CD4-positive, CD25-positive, alpha-beta regulatory T cell (primary cell): ENCODE measurements around the gene MYO3B. TPM values are rescaled to one million over a fixed set of nuclear protein-coding genes. Genes with fewer than 3 reads are reported as not detected.

Source experiments
- ATAC-seq, 2 donors: fragments of 150-1000 bp; cut with Tn5 transposase; one replicate each; pipeline ENCODE4 v1.10.0; 2021; ENCODE audit warnings: low read depth in 2 of 2, moderate number of reproducible peaks in 2 of 2, moderate library complexity in 1 of 2
- DNase-seq, 3 donors: peaks; one replicate each; pipeline versions ENCODE4 v3.0.0 to v3.0.0-alpha.2; 2012 to 2022; ENCODE audit warnings: mixed read lengths in 1 of 3
- H3K27ac ChIP-seq: one replicate; pipeline ENCODE4 v1.7.0; 2013; ENCODE audit warnings: mild to moderate bottlenecking, low read length; ENCODE audit not compliant: insufficient read depth, poor library complexity, severe bottlenecking
- H3K27me3 ChIP-seq: one replicate; pipeline ENCODE4 v1.7.0; 2013; ENCODE audit warnings: low read length; ENCODE audit not compliant: control insufficient read depth, insufficient read depth
- H3K36me3 ChIP-seq: one replicate; pipeline ENCODE4 v1.7.0; 2013; ENCODE audit warnings: mild to moderate bottlenecking, low read length, moderate library complexity; ENCODE audit not compliant: control insufficient read depth, insufficient read depth
- H3K4me1 ChIP-seq: 2 replicates; pipeline ENCODE4 v1.7.0; 2013; ENCODE audit warnings: mild to moderate bottlenecking, low read length; ENCODE audit not compliant: insufficient read depth, control insufficient read depth, poor library complexity, severe bottlenecking
- H3K4me3 ChIP-seq: one replicate; pipeline ENCODE4 v1.7.0; 2013; ENCODE audit warnings: low read depth, mild to moderate bottlenecking, low read length, moderate library complexity
- H3K9me3 ChIP-seq, 2 experiments: 1 replicate in 1 of 2; 2 replicates in 1 of 2; pipeline ENCODE4 v1.7.0; 2013; ENCODE audit warnings: low read length in 2 of 2, mild to moderate bottlenecking in 1 of 2, moderate library complexity in 1 of 2; ENCODE audit not compliant: control insufficient read depth in 2 of 2
- H3K27ac Mint-ChIP-seq, 3 donors: one replicate each; pipeline ENCODE4 v1.8.0; 2020 to 2022; ENCODE audit warnings: mild to moderate bottlenecking in 3 of 3, mixed read lengths in 3 of 3, moderate library complexity in 2 of 3
- H3K27me3 Mint-ChIP-seq: one replicate; pipeline ENCODE4 v1.8.0; 2022; ENCODE audit warnings: mild to moderate bottlenecking, mixed read lengths
- H3K36me3 Mint-ChIP-seq: one replicate; pipeline ENCODE4 v1.8.0; 2020; ENCODE audit warnings: mixed read lengths
- H3K4me1 Mint-ChIP-seq, 4 donors: one replicate each; pipeline ENCODE4 v1.8.0; 2020 to 2022; ENCODE audit warnings: mixed read lengths in 4 of 4, mild to moderate bottlenecking in 1 of 4
- H3K4me3 Mint-ChIP-seq, 4 donors: one replicate each; pipeline ENCODE4 v1.8.0; 2020 to 2022; ENCODE audit warnings: mild to moderate bottlenecking in 4 of 4, mixed read lengths in 4 of 4, moderate library complexity in 3 of 4
- H3K9me3 Mint-ChIP-seq, 7 donors: one replicate each; pipeline ENCODE4 v1.8.0; 2020 to 2022; ENCODE audit warnings: mixed read lengths in 7 of 7, mild to moderate bottlenecking in 3 of 7, moderate library complexity in 2 of 7
- polyA plus RNA-seq, 4 donors: library from polyadenylated mRNA; unstranded; fragments of 300-500 nt; fragmentation: Illumina TruSeq; gene quantifications; one replicate each; pipeline ENCODE4 v1.2.3, GENCODE V29; 2021
- total RNA-seq: library from RNA; stranded (reverse); gene quantifications from one replicate; pipeline ENCODE4 v1.2.3, GENCODE V29; 2022

The MYO3B gene
- total and polyA plus RNA-seq, 5 donors from 2014 or later: not detected

DNA sequence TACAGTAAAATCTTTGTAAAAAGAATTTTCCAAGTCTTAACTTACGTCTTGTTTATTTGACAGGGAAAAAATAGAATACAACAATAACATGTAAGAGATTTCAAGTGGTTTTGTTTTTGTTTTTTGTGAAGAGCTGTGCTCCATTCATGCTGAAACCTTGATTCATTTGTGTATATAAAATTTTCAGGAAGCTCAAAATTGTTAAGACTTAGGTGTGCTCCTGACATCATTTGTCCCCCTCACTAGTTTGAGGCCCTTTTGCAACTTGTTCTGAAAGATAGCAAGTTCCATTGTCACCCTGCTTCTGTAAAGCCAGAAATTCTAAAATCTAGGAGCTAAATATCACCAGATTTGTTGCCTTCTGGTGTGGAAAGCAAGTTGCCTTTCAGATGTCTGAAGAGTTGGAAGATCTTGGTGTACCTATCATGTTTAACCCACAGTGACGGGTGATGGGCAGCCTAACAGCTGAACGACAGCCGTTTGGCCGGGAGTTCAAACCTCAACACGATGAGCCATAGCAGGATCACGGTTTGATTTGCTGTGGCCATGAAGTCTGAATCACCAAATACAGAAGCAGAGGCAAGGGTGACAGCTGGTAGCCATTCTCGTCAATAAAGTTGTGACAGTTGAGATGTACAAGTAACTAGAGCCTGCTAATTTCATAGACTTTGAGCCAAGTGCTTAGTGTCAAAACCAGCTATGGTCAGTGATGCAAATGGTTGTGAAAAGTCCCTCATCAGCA lies 331.7 kb downstream of the MYO3B start:
- Histone ChIP-seq H3K27me3 (no peaks in the 10 kb centered on the region), H3K4me3 (no peak overlapping the region), H3K36me3 (no peaks in the 10 kb centered on the region), H3K4me1 (peaks cover 8% of the 10 kb centered on the region), H3K9me3 (no peaks in the 10 kb centered on the region), H3K27ac (no peak overlapping the region)
- Mint-ChIP-seq H3K27me3 (peaks cover 5% of the 10 kb centered on the region), H3K4me1 (peaks cover 6 to 19% (median 9%) of the 10 kb centered on the region in 4 donors), H3K9me3 (no peaks in the 10 kb centered on the region), H3K4me3 (no peak overlapping the region), H3K36me3 (no peaks in the 10 kb centered on the region), H3K27ac (no peak overlapping the region)
- ATAC-seq (no peak), DNase-seq (peak in 1 of 3 donors; percentile 12)

DNA sequence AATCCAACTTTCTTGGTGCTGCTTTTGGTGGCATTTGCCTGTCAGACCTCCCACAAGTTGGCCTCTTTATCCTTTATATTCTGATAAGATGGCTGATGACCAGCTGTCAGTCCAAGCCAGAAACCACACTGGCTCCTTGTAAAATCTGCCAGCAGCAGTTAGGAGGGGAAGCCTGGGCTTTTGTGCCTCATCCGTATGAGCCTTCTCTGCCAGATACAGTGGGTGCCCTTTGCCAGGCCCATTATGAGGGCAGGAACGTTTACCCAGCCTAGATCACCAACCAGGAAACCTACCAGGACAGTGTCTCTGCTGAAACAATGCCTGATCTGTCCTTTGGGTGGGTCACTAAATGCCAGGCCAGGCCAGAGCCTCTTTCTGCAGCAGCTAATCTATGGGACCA lies 334.3 kb downstream of the MYO3B start:
- no peak overlapping the region for H3K27ac Mint-ChIP-seq
- no peaks in the 10 kb centered on the region for H3K27me3 Mint-ChIP-seq
- Histone ChIP-seq H3K4me1 (peaks cover 8% of the 10 kb centered on the region), H3K27me3 (no peaks in the 10 kb centered on the region), H3K9me3 (no peaks in the 10 kb centered on the region), H3K4me3 (no peak overlapping the region), H3K27ac (no peak overlapping the region), H3K36me3 (no peaks in the 10 kb centered on the region)
- ATAC-seq: no peak
- H3K4me3 Mint-ChIP-seq: no peak overlapping the region
- no peaks in the 10 kb centered on the region for H3K36me3 Mint-ChIP-seq
- no peaks in the 10 kb centered on the region for H3K9me3 Mint-ChIP-seq
- peaks cover 4 to 13% (median 7%) of the 10 kb centered on the region in 4 donors for H3K4me1 Mint-ChIP-seq
- DNase-seq: no peak

DNA sequence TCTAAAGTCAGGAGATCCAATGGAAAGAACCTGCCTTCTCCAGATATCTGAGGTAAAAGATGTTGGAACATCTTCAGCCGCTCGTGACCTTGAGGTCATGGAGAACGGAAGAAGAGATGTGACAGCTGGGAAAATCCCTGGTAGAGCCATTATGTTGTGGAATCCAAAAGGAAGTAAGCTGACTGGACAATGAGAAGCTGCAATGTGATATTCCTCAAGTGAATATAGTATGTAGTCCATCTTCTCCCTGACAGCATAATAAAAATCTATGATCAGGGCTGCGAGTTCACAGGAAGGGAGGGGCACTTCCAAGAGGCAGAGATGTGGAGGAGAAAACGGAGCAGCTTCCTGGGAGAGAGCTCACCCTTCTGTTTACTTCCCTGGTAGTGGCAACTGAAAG lies 336.2 kb downstream of the MYO3B start:
- H3K4me1 Mint-ChIP-seq: no peaks in the 10 kb centered on the region
- ATAC-seq: no peak

DNA sequence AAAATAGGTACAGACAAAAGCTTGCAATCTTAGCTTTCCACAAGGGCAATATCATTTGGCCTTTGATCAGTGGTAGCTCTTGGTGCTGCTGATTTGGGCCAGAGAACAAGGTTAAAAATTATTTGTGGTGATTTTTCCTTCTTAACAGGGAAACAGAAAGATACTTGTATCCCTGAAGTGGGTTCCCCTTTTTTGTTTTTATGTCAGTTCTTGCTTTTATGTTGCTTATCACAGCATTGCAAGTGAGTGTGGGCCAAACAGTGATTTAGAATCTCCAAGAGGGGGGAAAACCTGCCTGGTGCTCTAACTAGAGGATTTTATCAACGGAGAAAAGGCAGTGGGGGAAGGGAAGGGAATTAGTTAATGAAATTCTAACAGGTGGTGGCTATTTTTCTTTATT lies 339.6 kb downstream of the MYO3B start:
- H3K36me3 ChIP-seq: no peaks in the 10 kb centered on the region
- no peak overlapping the region for H3K27ac ChIP-seq
- H3K27me3 ChIP-seq: peaks cover 4% of the 10 kb centered on the region
- H3K36me3 Mint-ChIP-seq: no peaks in the 10 kb centered on the region
- no peak overlapping the region for H3K4me3 ChIP-seq
- H3K9me3 ChIP-seq: no peaks in the 10 kb centered on the region
- no peak overlapping the region for H3K4me3 Mint-ChIP-seq
- no peaks in the 10 kb centered on the region for H3K27me3 Mint-ChIP-seq
- no peak overlapping the region for H3K27ac Mint-ChIP-seq
- no peaks in the 10 kb centered on the region for H3K4me1 ChIP-seq
- H3K4me1 Mint-ChIP-seq: no peaks in the 10 kb centered on the region
- no peak for DNase-seq
- no peak for ATAC-seq
- no peaks in the 10 kb centered on the region for H3K9me3 Mint-ChIP-seq

More for the DNA sequence above, 336.2 kb downstream of the MYO3B start:
- H3K4me1 ChIP-seq: no peaks in the 10 kb centered on the region
- H3K27me3 Mint-ChIP-seq: no peaks in the 10 kb centered on the region
- H3K4me3 Mint-ChIP-seq: no peak overlapping the region
- H3K27ac ChIP-seq: no peak overlapping the region
- no peaks in the 10 kb centered on the region for H3K36me3 Mint-ChIP-seq
- no peaks in the 10 kb centered on the region for H3K9me3 Mint-ChIP-seq
- H3K36me3 ChIP-seq: no peaks in the 10 kb centered on the region
- no peak for DNase-seq
- no peak overlapping the region for H3K4me3 ChIP-seq
- no peak overlapping the region for H3K27ac Mint-ChIP-seq
- no peaks in the 10 kb centered on the region for H3K9me3 ChIP-seq
- no peaks in the 10 kb centered on the region for H3K27me3 ChIP-seq

DNA sequence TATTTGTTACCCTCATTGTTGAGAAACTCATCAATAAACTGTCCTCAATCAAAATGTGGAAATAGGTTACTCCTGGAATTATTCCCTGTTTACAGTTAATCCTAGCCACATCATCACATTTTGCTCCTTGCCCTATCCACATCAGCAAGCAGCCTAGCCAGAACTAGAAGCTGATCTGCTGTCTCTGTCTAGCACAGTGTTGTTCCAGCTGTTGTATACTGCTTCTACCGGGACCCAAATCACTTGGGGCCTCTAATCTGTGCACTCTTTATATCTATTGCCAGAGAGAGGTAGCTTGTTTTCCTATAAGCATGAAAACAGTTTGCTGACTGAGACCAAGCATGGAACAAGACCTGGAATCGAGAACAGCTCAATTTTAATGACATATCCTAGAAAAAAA lies 341.0 kb downstream of the MYO3B start:
- no peak for ATAC-seq
- H3K27me3 Mint-ChIP-seq: no peaks in the 10 kb centered on the region
- Histone ChIP-seq H3K36me3 (no peaks in the 10 kb centered on the region), H3K4me3 (no peak overlapping the region), H3K9me3 (no peaks in the 10 kb centered on the region), H3K27me3 (peaks cover 4% of the 10 kb centered on the region), H3K4me1 (no peaks in the 10 kb centered on the region), H3K27ac (no peak overlapping the region)
- H3K27ac Mint-ChIP-seq: no peak overlapping the region
- DNase-seq: no peak
- no peaks in the 10 kb centered on the region for H3K36me3 Mint-ChIP-seq
- H3K9me3 Mint-ChIP-seq: no peaks in the 10 kb centered on the region
- H3K4me1 Mint-ChIP-seq: no peaks in the 10 kb centered on the region
- no peak overlapping the region for H3K4me3 Mint-ChIP-seq

DNA sequence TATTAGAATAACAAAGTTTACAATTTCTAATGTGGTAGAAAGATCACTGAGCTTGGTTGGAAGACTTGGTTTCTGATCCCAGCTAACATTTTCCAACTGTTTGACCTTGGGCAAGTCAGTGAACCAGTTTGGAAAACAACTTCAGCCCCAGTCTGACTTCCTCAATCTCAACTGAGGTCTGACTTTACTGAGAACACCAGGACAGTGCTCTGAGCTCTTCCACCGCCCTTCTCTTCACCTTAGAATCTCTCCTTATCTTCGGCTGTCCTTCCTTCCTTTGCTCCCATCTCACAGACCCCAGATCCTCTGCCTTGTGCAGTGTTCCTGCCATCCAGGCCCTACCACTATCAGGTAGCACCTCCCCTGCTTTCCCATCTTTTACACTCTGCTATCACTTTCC lies 343.4 kb downstream of the MYO3B start:
- H3K36me3 Mint-ChIP-seq: no peaks in the 10 kb centered on the region
- ATAC-seq (no peak), DNase-seq (no peak)
- H3K27me3 Mint-ChIP-seq: no peaks in the 10 kb centered on the region
- H3K4me1 Mint-ChIP-seq: no peaks in the 10 kb centered on the region
- H3K4me3 Mint-ChIP-seq: no peak overlapping the region
- no peaks in the 10 kb centered on the region for H3K9me3 Mint-ChIP-seq
- no peak overlapping the region for H3K27ac ChIP-seq
- no peaks in the 10 kb centered on the region for H3K36me3 ChIP-seq
- H3K27me3 ChIP-seq: peaks cover 4% of the 10 kb centered on the region
- no peaks in the 10 kb centered on the region for H3K9me3 ChIP-seq
- H3K27ac Mint-ChIP-seq: no peak overlapping the region
- no peaks in the 10 kb centered on the region for H3K4me1 ChIP-seq
- H3K4me3 ChIP-seq: no peak overlapping the region

DNA sequence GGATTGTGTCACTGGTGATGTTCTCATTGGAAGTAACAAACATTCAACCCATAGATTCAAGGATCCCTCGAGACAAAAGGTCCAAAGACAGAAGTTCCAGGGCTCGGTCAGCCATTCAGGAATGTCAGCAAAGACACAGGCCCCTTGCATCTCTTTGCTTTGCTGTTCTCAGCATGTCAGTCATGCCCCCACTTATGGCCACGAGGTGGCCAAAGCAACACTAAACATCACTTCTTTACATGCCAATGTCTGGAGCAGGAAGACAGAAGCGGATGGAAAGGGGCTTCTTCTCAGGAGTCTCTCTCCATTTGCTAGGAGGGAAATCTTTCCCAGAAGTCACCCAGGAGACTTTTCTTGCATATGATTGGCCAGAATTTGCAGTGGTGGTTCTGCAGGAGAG lies 345.6 kb downstream of the MYO3B start:
- Histone ChIP-seq H3K36me3 (no peaks in the 10 kb centered on the region), H3K4me3 (no peak overlapping the region), H3K27ac (no peak overlapping the region), H3K4me1 (no peaks in the 10 kb centered on the region), H3K27me3 (peaks cover 4% of the 10 kb centered on the region), H3K9me3 (no peaks in the 10 kb centered on the region)
- DNase-seq (no peak), ATAC-seq (no peak)
- no peaks in the 10 kb centered on the region for H3K4me1 Mint-ChIP-seq
- no peaks in the 10 kb centered on the region for H3K36me3 Mint-ChIP-seq
- H3K27me3 Mint-ChIP-seq: no peaks in the 10 kb centered on the region
- H3K27ac Mint-ChIP-seq: no peak overlapping the region
- peaks cover 0 to 2% (median 0%) of the 10 kb centered on the region in 7 donors for H3K9me3 Mint-ChIP-seq
- no peak overlapping the region for H3K4me3 Mint-ChIP-seq

DNA sequence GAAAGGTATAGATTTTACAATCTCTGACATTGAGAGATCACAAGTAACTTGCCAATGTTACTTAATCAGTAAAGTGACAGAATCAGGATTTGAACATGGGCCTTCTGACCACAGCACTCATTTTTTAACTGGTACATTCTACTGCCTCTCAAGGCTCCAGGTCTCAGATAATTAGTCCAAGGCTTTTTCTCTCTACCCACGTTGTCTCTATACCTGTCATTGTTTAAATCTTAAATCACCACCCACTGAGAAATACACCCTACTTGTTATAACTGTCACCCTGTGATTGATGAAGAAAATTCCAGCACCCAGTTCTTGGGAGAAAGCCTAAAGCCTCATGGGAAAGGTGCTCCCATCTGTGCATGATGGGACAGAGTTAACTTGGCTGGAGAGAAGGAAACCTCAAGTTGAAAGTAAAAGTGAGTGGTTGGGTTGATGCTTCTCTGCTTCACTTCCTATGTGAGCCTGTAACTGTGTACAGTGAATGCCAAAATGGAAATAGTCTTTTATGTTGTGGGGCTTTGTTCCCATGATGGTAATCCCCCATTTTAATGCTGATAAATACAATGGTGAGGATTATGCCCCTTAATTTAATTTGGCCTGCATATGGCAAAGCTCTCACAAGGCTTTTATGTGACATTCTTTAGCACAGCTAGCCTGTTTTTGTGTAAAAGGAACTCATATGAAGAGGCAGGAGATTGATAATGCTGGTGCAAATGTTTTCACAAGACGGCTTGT lies 347.1 kb downstream of the MYO3B start:
- no peak for ATAC-seq
- no peak overlapping the region for H3K4me3 Mint-ChIP-seq
- H3K27me3 Mint-ChIP-seq: peaks cover 10% of the 10 kb centered on the region
- no peaks in the 10 kb centered on the region for H3K36me3 Mint-ChIP-seq
- H3K36me3 ChIP-seq: no peaks in the 10 kb centered on the region
- H3K4me1 ChIP-seq: no peaks in the 10 kb centered on the region
- H3K9me3 ChIP-seq: no peaks in the 10 kb centered on the region
- no peak overlapping the region for H3K4me3 ChIP-seq
- peaks cover 0 to 2% (median 0%) of the 10 kb centered on the region in 7 donors for H3K9me3 Mint-ChIP-seq
- peaks cover 4% of the 10 kb centered on the region for H3K27me3 ChIP-seq
- H3K4me1 Mint-ChIP-seq: no peaks in the 10 kb centered on the region
- DNase-seq: no peak
- H3K27ac ChIP-seq: no peak overlapping the region
- no peak overlapping the region for H3K27ac Mint-ChIP-seq
